ENCODE measurements around the gene MTHFSD. TPM values are rescaled to one million over a fixed set of nuclear protein-coding genes. Genes with fewer than 3 reads are reported as not detected.
A peak's percentile ranks its signal among the peaks of the same experiment; 100 is the strongest.

The MTHFSD gene
- total RNA-seq, 4 donors from 2014 or later, result 12.5 to 26.6 (median 19.3) TPM

GRCh38 chr16:86503830-86504229, 51.2 kb downstream of the MTHFSD start:
- ATAC-seq, result no peak

GRCh38 chr16:86502856-86503748, 51.9 kb downstream of the MTHFSD start:
- no peak for ATAC-seq
- no peaks in the 10 kb centered on the region for H3K36me3 ChIP-seq
- 28 to 30% methylated on average over 7 to 15 of the region's 22 CpGs for WGBS, 2 donors (ENCODE audit: low coverage in 1 of 2)
- H3K27ac ChIP-seq, result peak overlapping the region; percentile 94 to 99 (median 98)
- peaks cover 0 to 91% (median 11%) of the 10 kb centered on the region in 3 donors for H3K4me1 ChIP-seq
- no peaks in the 10 kb centered on the region for H3K9me3 ChIP-seq
- H3K4me3 ChIP-seq, result peak overlapping the region; percentile 46 to 89
- H3K27me3 ChIP-seq, result peaks cover 73% of the 10 kb centered on the region
- TF ChIP-seq POLR2A (IDR thresholded peaks at IDR 0.05), result no peak
- TF ChIP-seq EP300 (IDR thresholded peaks at IDR 0.05), result no peak
- peak; percentile 41 for TF ChIP-seq POLR2AphosphoS5 (IDR thresholded peaks at IDR 0.05)

More at GRCh38 chr16:86503830-86504229, 51.2 kb downstream of the MTHFSD start:
- TF ChIP-seq EP300 (IDR thresholded peaks at IDR 0.05) (no peak), CTCF (IDR thresholded peaks at IDR 0.05) (no peak), POLR2A (IDR thresholded peaks at IDR 0.05) (no peak), POLR2AphosphoS5 (IDR thresholded peaks at IDR 0.05) (no peak)
- peaks cover 0 to 91% (median 17%) of the 10 kb centered on the region in 3 donors for H3K4me1 ChIP-seq
- WGBS, 2 donors (ENCODE audit: low coverage in 1 of 2), result 20% methylated on average over 4 of the region's 6 CpGs; no CpG with 5 or more reads in 1 of the 2 donors
- peak overlapping the region; percentile 46 to 89 for H3K4me3 ChIP-seq
- H3K27ac ChIP-seq, result peak overlapping the region; percentile 94 to 99 (median 98)
- no peaks in the 10 kb centered on the region for H3K36me3 ChIP-seq
- H3K27me3 ChIP-seq, result peaks cover 73% of the 10 kb centered on the region
- no peaks in the 10 kb centered on the region for H3K9me3 ChIP-seq

GRCh38 chr16:86501989-86502855, 52.8 kb downstream of the MTHFSD start:
- Histone ChIP-seq H3K4me3 (peak overlapping the region in 1 of 2 donors; percentile 89), H3K27ac (peak overlapping the region; percentile 94 to 99 (median 98)), H3K36me3 (no peaks in the 10 kb centered on the region), H3K4me1 (peaks cover 0 to 93% (median 11%) of the 10 kb centered on the region in 3 donors), H3K9me3 (no peaks in the 10 kb centered on the region), H3K27me3 (peaks cover 74% of the 10 kb centered on the region)
- 27 to 33% methylated on average over 3 to 16 of the region's 19 CpGs for WGBS, 2 donors (ENCODE audit: low coverage in 1 of 2)
- TF ChIP-seq EP300 (IDR thresholded peaks at IDR 0.05), result no peak
- no peak for TF ChIP-seq POLR2AphosphoS5 (IDR thresholded peaks at IDR 0.05)
- no peak for TF ChIP-seq CTCF (IDR thresholded peaks at IDR 0.05)
- TF ChIP-seq POLR2A (IDR thresholded peaks at IDR 0.05), result no peak
- ATAC-seq, result no peak

- Histone ChIP-seq H3K36me3 (no peaks in the 10 kb centered on the region), H3K4me3 (peak overlapping the region in 1 of 2 donors; percentile 62), H3K27ac (peak overlapping the region; percentile 94 to 99 (median 98)), H3K9me3 (no peaks in the 10 kb centered on the region), H3K4me1 (peaks cover 0 to 93% (median 11%) of the 10 kb centered on the region in 3 donors), H3K27me3 (peaks cover 72% of the 10 kb centered on the region)
- no peak for ATAC-seq
- WGBS, 2 donors (ENCODE audit: low coverage in 1 of 2), result 47% methylated on average over 3 of the region's 13 CpGs; no CpG with 5 or more reads in 1 of the 2 donors
- no peak for TF ChIP-seq EP300 (IDR thresholded peaks at IDR 0.05)
- no peak for TF ChIP-seq POLR2A (IDR thresholded peaks at IDR 0.05)
- no peak for TF ChIP-seq CTCF (IDR thresholded peaks at IDR 0.05)
- no peak for TF ChIP-seq POLR2AphosphoS5 (IDR thresholded peaks at IDR 0.05)
Measured at GRCh38 chr16:86500708-86501510, 54.1 kb downstream of the MTHFSD start.

Measured in gastroesophageal sphincter (tissue), 4 donors.